Transverse colon (tissue), 3 donors: ENCODE measurements around the gene AP1S3.

ENCODE experiments used
- EP300 ChIP-seq: sonication (generic); formaldehyde crosslinking; IDR thresholded peaks from one replicate; pipeline ENCODE4 v1.6.1; 2017; ENCODE audit warnings: antibody characterized with exemption, low read depth
- POLR2A ChIP-seq: fragments of 450-650 bp; IDR thresholded peaks from one replicate; pipeline ENCODE4 v1.6.1; 2016; ENCODE audit warnings: antibody characterized with exemption, mild to moderate bottlenecking, moderate library complexity
- TF ChIP-seq, protein P1 (sequence below), 5 experiments: fragments of 200-600 bp in 3 of 5; fragments of 450-650 bp in 2 of 5; sonication (generic) in 3 of 5; IDR thresholded peaks; 1 replicate in 2 of 5; 2 replicates in 3 of 5; pipeline ENCODE4 v1.5.1; 2016 to 2017; ENCODE audit warnings: antibody characterized with exemption in 5 of 5, inconsistent platforms in 3 of 5, mild to moderate bottlenecking in 2 of 5, moderate library complexity in 1 of 5

DNA sequence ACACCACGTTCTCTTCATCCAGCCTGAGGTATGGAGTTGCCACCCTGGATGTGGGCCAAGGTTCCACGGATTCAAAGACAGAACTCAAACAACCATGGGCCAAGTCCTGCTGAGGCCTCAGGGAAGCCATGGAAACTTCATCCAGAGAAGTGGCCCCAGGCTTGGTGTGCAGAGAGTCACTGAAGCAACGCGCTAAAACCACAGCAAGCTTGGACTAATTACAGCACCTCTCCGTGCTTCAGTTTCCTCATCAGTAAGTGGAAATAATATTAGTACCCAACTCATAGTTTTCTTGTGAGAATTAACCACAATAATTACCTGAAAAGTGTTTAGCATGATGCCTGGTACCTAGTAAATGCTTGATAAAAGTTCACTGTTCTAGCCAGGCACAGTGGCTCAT, 19.2 kb upstream of the AP1S3 start:
- TF ChIP-seq EP300 (no peak), POLR2A (no peak)
- TF ChIP-seq, protein P1, sequence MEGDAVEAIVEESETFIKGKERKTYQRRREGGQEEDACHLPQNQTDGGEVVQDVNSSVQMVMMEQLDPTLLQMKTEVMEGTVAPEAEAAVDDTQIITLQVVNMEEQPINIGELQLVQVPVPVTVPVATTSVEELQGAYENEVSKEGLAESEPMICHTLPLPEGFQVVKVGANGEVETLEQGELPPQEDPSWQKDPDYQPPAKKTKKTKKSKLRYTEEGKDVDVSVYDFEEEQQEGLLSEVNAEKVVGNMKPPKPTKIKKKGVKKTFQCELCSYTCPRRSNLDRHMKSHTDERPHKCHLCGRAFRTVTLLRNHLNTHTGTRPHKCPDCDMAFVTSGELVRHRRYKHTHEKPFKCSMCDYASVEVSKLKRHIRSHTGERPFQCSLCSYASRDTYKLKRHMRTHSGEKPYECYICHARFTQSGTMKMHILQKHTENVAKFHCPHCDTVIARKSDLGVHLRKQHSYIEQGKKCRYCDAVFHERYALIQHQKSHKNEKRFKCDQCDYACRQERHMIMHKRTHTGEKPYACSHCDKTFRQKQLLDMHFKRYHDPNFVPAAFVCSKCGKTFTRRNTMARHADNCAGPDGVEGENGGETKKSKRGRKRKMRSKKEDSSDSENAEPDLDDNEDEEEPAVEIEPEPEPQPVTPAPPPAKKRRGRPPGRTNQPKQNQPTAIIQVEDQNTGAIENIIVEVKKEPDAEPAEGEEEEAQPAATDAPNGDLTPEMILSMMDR (IDR thresholded peaks at IDR 0.05), result no peak
